Measurements from ENCODE around the gene UCN3.
"Not testable (repeated sequence)": the region's sequence is repeated elsewhere in the genome, so short reads cannot be mapped to it uniquely, and the experiment has no call there.

The UCN3 gene

GRCh38 chr10:5369362-5370158 lies 4.8 kb downstream of the UCN3 start:
- no peak for DNase-seq

DNA sequence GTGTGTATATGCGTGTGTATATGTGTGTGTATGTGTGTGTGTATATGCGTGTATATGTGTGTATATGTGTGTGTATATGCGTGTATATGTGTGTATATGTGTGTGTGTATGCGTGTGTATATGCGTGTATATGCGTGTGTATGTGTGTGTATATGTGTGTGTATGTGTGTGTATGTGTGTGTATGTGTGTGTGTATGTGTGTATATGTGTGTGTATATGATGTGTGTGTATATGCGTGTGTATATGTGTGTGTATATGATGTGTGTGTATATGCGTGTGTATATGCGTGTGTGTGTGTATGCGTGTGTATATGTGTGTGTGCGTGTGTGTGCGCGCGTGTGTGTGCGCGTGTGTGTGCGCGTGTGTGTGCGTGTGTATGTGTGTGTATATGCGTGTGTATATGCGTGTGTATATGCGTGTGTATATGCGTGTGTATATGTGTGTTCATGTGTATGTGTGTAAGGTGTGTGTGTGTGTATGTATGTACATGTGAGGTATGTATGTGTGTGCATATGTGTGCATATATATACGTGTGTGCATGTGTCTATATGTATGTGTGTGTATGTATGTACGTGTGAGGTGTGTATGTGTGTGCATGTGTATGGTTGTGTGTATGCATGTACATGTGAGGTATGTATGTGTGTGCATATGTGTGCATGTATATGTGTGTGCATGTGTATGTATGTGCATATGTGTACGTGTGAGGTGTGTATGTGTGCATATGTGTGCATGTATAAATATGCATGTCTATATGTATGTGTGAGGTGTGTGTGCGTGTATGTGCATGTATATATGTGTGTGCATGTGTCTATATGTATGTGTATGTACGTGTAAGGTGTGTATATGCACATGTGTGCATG lies 6.0 kb downstream of the UCN3 start:
- DNase-seq, result no peak

DNA sequence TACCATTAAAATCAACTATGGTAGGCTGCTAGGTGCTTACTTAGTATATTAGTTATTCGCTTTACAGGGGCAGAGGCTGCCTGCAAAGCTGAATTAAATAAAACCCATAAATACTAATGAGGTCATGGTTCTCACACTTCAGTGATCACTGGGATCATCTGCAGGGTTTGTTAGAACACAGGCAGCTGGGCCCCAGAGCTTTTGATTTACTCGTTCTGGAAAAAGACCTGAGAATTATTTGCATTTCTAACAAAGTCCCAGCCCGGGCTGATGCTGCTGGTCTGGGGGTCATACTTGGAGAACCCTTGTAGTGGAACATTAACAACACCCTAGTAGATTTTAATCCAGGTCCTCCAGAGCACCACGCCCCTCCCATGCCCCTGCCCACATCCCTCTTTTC lies 8.5 kb downstream of the UCN3 start:
- DNase-seq, result no peak

GRCh38 chr10:5373891-5374611 lies 9.3 kb downstream of the UCN3 start:
- no peak for DNase-seq

DNA sequence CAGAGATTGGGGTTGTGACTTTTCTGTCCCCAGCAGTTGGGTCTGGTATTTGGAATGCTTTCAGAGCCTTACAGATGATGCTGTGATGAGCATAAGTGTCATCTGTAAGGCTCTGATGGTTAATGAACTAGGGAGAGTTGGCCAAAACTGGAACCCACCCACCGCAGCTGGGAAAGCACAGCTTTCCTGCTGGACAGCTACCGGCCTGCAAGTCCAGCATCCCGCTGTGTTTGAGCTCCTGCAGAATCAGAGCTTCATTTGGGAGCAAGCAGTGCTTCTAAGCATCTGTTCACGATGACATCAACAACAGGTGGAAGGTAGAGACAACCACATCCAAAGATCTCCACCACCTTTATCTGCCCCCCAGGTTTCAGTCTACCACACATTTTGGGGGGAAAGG lies 11.7 kb downstream of the UCN3 start:
- DNase-seq, result no peak

DNA sequence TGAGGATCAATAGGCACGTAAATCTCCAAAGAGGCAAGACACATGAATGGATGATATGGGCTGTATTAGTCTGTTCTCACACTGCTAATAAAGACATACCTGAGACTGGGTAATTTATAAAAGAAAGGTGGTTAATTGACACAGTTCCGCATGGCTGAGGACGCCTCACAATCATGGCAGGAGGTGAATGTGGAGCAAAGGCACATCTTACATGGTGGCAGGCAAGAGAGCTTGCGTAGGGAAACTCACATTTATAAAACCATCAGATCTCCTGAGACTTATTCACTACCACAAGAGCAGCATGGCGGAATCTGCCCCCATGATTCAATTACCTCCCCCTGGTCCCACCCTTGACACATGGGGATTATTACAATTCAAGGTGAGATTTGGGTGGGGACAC lies 14.4 kb downstream of the UCN3 start:
- DNase-seq, result not testable (repeated sequence)

GRCh38 chr10:5380395-5380794 lies 15.6 kb downstream of the UCN3 start:
- not testable (repeated sequence) for DNase-seq

- DNase-seq, result no peak
These were observed 16.4 kb downstream of the UCN3 start for GRCh38 chr10:5381187-5381586.

GRCh38 chr10:5385224-5385623 lies 20.5 kb downstream of the UCN3 start:
- DNase-seq, result no peak

DNA sequence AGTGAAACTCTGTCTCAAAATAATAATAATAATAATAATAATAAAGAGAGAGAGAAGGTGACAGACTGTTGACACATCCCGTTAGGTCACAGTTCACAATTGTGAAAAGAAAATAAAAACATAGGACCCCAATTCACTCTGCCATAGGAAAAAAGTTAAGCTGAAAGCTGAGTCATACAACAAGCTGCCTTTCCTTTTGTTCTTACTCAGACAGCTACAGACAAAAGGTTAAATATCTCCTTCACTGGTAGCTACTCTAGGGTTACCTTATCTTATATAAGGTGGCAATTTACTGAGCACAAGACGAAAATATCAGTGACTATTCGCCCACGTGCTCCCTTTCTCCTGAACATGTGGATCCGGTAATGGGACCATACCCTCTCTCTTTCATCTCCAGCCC lies 22.4 kb downstream of the UCN3 start:
- DNase-seq, result no peak

DNA sequence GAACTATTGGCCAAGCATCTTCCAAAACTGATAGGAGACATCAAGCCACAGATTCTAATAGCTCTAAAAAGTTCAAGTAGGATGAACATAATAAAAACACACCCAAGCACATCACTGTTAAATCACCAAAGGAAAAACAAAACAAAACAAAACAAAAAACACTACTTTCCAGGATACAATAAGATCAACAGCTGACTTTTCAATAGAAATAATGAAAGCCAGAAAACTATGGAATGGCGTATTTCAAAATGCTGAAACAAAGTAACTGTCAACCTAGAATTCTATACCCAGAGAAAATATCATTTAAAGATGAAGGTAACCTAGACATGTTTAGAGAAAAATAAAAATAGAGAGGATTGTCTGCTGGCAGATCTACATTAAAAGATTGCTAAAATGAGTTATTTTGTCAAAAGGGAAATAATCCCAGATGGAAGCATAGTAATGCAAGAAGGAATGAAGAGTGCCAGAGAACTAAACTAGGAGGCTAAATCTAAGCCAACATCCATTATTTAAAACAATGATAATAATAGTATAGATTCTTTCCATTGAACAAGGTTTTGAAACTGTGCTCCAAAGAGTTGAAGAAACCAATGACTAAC lies 25.9 kb downstream of the UCN3 start:
- no peak for DNase-seq

DNA sequence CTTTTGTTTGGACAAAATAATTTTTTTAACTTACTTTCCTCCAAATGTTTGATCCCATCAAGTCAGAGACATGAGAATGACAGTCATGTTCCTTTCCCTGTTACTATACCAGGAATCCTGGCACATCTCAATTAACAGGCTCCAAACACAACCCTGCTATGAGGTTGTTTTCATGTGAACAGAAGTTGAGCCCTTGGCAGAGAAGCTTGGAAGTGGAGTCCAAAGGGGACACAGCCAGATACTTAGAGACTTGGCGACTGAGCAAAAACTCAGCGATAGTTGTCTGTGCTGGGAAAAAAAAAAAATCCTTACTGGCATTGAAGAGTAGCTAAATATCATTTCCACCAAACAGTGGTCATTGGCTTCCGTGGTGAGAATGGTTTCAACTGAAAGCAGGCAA lies 27.0 kb downstream of the UCN3 start:
- no peak for DNase-seq

GRCh38 chr10:5393529-5393928 lies 28.8 kb downstream of the UCN3 start:
- DNase-seq, result no peak

DNA sequence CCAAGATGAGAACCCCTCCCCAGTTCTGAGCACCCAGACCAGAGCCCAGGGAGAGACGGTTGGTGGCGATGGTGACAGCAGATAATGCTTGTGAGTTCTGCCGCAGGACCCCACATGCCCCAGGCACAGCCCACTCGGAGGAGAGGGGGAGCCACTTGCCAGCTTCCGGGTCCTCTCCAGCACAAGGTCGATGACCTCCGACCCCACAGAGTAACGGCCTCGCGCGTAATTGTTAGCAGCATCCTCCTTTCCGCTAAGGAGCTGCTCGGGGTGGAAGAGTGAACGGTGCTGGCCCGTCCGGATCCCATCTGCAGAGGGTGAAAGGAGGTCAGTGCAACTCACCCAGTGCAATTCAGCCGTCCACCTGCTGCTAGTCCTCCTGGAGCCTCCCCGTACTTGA lies 30.4 kb downstream of the UCN3 start:
- no peak for DNase-seq

DNA sequence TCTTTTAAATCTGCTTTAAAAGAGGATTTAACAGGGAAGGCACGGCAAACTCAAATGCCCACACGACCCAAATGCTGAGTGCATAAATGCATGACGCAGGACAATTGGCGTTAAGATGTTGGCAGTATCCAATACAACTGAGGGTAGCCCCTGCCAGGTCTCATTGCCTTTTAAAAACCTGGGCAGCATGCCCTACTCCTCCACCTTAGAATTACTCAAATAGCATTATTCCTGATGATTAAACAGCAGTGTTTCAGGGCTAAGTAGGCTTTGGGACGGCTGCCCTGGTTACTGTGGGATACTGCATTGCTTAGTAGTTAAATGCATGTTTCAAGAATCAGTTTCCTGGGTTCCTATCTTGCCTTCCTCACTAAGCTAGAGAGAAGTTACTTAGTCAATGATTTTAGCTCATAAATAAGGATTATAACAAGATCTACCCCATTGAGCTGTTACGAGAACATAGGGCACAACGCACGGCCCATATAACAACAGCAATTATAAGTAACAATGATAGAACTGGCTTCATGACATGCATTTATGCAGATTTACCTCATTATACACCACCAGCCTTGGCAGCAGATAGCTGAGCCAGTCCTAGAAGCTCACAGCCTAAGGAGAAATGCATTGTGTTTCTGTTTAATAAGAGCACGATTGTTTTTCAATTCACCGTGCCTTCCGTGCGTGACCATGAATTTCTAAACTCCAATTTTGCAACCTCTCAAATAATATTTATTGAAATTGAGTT lies 32.0 kb downstream of the UCN3 start:
- no peak for DNase-seq

DNA sequence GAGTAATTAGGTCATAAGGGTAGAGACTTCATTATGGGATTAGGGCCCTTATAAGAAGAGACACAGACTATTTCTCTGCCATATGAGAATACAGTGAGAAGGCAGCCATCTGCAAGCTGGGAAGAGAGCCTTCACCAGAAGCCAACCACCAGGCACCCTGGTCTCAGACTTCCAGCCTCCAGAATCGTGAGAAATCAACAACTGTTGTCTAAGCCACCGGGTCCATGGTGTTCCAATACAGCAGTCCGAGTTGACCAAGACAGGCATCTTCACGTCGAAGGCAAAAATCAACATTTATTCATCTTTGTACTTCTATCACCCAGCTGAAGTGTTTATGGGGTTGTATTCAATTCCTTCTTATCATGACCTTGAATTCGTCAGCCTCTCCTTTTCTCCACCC lies 34.6 kb downstream of the UCN3 start:
- no peak for DNase-seq

DNA sequence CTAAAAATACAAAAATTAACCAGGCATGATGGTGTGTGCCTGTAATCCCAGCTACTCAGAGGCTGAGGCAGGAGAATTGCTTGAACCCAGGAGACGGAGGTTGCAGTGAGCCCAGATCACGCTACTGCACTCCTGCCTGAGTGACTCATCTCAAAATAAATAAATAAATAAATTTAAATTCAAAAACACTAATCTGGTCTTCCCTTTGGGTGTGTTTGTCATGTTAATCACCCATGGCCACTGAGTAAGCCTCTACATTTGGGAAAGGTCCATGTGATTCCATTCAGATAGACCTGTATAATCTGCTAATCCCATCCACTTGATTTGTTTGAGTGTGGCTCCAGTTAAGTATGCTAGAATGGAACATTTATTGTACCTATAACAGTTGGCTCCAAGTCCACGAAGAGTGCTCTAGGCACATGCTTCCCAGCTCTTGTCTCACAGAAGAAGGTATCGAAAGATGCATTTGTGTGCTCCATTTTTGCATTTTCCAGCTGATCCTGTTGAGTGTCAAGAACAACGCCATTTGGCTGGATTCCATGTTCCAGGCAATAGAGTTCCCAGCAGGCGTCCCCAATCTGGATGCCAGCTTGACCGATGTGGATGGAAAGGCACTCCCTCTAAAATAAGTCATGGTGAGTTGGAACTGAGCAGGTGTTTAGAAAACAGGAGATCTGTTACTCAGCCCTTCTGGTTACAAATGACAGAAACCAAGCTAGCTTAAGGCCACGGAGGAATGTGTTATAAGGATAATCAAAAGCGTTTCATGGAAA lies 35.9 kb downstream of the UCN3 start:
- no peak for DNase-seq

DNA sequence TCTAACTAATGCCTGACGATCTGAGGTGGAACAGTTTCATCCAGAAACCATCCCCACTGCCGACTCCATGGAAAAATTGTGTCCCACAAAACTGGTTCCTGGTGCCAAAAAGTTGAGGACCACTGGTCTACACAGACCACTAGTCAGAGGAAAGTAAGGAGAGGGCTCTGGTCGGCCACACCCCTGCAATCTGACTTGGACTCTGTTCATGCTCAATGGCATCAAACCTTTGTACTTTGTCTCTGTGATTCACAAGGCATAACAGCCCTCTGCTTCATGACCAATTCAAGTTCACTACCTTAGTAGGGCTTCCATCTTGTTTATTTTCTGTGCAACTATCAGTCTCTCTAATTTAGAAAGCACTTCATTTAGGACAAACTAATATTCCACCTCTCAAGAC lies 38.0 kb downstream of the UCN3 start:
- no peak for DNase-seq

- DNase-seq, result no peak
These were observed 39.7 kb downstream of the UCN3 start, which contains the start of gene TUBAL3 for GRCh38 chr10:5404208-5405041. TSS of gene TUBAL3 (minus strand) at chr10:5404828. CDS start at chr10:5404792, 36 bp downstream.

DNA sequence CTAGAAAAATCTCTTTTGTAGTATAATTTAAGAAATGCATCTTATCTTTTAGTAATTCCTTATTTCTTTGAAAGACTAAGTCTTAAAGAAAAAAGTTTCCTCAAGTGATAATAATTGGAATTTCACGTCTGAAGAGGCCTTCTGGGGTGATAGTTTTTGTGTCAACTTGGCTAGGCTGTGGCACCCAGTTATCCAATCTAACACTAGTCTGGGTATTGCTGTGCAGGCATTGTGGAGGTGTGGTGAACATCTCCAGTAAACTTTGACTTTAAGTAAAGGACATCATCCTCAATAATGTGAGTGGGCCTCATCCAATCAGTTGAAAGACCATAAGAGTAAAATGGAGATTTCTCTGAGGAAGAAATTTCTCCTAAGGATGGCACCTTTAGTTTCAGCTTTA lies 42.2 kb downstream of the UCN3 start:
- DNase-seq, result no peak

- not testable (repeated sequence) for DNase-seq
These were observed 46.0 kb downstream of the UCN3 start for GRCh38 chr10:5410787-5411186.

All from NCI-H1048 (cell line).